WERI-Rb-1 (cell line): ENCODE results near the gene SGIP1.

ENCODE experiments used
- DNase-seq: peaks from one replicate; pipeline ENCODE4 v3.0.0-alpha.2; 2020
- H3K27ac ChIP-seq: fragments of 250-450 bp; sonication (Bioruptor Pico); 2 replicates; pipeline ENCODE4 v1.5.1; 2020; ENCODE audit warnings: mild to moderate bottlenecking, moderate library complexity
- H3K27me3 ChIP-seq: fragments of 250-450 bp; sonication (Bioruptor Pico); 2 replicates; pipeline ENCODE4 v1.5.1; 2021; ENCODE audit warnings: mild to moderate bottlenecking, low read depth, moderate library complexity; ENCODE audit not compliant: insufficient read depth, severe bottlenecking
- H3K36me3 ChIP-seq: fragments of 250-450 bp; sonication (Bioruptor Pico); 2 replicates; pipeline ENCODE4 v1.5.1; 2020; ENCODE audit warnings: mild to moderate bottlenecking, moderate library complexity
- H3K4me3 ChIP-seq: 2 replicates; pipeline ENCODE4 v1.5.1; 2011; ENCODE audit warnings: low read depth, mild to moderate bottlenecking, control low read depth, low read length
- H3K9me3 ChIP-seq: fragments of 250-450 bp; sonication (Bioruptor Pico); 2 replicates; pipeline ENCODE4 v1.5.1; 2021; ENCODE audit warnings: mild to moderate bottlenecking, moderate library complexity; ENCODE audit not compliant: severe bottlenecking
- TF ChIP-seq, protein P1 (sequence below): IDR thresholded peaks from 2 replicates; pipeline ENCODE4 v1.5.1; 2011; ENCODE audit warnings: low read depth, mild to moderate bottlenecking, control low read depth, inconsistent platforms, low read length

The SGIP1 gene

DNA sequence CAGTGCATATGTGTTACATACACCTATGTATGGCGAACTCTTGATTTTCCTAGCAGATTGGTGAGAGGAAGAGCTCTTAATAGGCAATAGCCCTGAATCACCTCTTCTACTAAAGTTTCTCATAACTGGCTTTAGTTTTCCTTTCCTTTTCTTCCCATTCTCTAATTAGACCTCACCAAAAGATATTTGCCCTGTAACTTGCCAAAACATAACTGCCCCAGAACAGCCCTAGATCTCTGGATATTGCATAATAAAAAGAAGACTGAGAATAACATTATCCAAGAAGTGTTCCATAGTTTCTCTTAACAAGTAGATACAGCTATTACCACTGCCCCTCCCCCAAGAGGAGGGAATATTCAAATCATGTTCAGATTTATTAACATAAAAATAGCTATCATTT lies 16.3 kb downstream of the SGIP1 start:
- TF ChIP-seq, protein P1, sequence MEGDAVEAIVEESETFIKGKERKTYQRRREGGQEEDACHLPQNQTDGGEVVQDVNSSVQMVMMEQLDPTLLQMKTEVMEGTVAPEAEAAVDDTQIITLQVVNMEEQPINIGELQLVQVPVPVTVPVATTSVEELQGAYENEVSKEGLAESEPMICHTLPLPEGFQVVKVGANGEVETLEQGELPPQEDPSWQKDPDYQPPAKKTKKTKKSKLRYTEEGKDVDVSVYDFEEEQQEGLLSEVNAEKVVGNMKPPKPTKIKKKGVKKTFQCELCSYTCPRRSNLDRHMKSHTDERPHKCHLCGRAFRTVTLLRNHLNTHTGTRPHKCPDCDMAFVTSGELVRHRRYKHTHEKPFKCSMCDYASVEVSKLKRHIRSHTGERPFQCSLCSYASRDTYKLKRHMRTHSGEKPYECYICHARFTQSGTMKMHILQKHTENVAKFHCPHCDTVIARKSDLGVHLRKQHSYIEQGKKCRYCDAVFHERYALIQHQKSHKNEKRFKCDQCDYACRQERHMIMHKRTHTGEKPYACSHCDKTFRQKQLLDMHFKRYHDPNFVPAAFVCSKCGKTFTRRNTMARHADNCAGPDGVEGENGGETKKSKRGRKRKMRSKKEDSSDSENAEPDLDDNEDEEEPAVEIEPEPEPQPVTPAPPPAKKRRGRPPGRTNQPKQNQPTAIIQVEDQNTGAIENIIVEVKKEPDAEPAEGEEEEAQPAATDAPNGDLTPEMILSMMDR: no peak
- no peak overlapping the region for H3K27ac ChIP-seq
- no peaks in the 10 kb centered on the region for H3K9me3 ChIP-seq
- H3K27me3 ChIP-seq: no peaks in the 10 kb centered on the region
- peaks cover 16% of the 10 kb centered on the region for H3K36me3 ChIP-seq
- DNase-seq: no peak
- H3K4me3 ChIP-seq: no peak overlapping the region

DNA sequence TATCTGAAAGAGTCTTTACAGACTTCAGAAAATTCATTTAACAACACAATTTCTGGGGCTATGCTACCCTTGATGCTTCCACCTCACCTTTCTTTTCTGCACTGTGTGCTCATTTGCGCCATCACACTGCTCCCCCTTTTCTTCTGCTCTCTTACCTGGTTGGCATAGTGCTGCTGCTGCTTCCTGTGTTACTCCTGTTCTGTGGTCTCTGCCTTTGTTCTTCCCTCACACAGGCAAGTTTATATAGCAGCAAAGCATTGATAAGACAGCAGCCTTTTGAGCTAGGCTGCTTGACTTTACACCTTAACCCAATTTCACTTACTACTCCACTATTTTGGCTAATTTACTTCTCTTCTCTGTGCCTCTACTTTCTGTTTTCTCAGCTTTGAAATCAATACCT lies 18.3 kb downstream of the SGIP1 start:
- no peaks in the 10 kb centered on the region for H3K9me3 ChIP-seq
- no peak overlapping the region for H3K4me3 ChIP-seq
- no peak for DNase-seq
- H3K27me3 ChIP-seq: no peaks in the 10 kb centered on the region
- TF ChIP-seq, protein P1: no peak
- H3K36me3 ChIP-seq: peaks cover 16% of the 10 kb centered on the region
- no peak overlapping the region for H3K27ac ChIP-seq

DNA sequence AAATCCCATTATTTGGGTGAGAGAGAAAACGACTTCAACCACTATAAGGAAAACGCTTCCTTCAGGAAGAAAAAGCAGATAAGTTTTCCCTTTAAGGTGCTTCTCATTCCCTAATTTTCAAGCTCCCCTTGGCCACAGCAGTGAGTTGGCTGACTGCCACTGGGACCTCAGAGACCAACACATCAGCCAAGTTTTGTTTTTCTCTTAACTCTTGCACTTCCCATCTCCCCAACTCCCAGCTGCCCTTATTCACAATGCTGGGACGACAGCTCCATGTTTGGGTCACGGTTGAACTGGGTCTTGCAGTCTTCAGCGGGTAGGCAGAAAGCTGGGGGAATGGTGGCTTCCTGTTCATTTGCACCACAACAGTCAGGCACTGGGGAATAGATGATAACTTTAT lies 18.9 kb downstream of the SGIP1 start:
- no peak for DNase-seq
- peaks cover 10% of the 10 kb centered on the region for H3K36me3 ChIP-seq

DNA sequence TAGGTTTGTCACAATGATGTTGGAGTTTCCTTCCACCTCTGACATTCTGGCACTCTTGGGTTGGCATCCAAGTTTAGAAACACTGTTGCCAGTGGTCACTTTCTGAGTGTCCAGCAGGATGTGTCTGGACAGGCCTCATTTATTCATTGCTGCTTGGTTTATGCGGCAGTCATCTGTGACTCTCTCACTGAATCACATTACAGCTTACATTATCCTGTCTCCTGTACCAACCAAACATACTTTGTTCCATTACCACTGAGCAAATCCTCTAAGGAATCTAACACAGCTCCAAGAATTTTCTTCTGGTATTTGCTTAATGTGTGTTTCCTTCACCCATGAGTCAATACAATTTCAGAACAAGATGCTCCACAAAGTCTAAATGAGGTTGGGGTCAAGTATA lies 19.9 kb downstream of the SGIP1 start:
- peaks cover 14% of the 10 kb centered on the region for H3K36me3 ChIP-seq
- TF ChIP-seq, protein P1: no peak
- DNase-seq: no peak
- H3K27ac ChIP-seq: no peak overlapping the region
- no peaks in the 10 kb centered on the region for H3K9me3 ChIP-seq
- H3K27me3 ChIP-seq: no peaks in the 10 kb centered on the region
- H3K4me3 ChIP-seq: no peak overlapping the region

More for the DNA sequence above, 18.9 kb downstream of the SGIP1 start:
- no peaks in the 10 kb centered on the region for H3K9me3 ChIP-seq
- TF ChIP-seq, protein P1: no peak
- H3K27ac ChIP-seq: no peak overlapping the region
- no peak overlapping the region for H3K4me3 ChIP-seq
- no peaks in the 10 kb centered on the region for H3K27me3 ChIP-seq

DNA sequence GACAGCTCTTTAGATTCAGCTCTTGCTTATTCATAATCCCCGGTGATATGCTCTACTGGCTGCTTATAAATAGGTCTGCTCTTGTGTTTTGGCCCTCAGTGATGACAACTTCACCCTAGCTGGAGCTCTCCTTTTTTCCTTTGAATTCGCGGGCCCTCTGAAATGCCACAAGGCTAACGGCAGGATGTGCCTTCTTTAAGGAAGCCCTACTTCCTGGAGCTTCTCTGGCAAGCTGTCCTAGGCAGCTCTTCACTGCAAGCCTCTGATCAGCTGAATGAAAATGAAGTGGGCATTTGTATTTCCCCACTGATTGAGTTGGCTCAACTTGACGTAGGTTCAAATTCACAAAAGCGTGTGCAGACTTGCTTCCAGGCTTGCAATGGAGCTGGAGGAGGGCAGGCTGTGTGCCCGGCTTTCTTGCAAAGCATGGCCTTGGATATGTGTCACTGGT lies 22.2 kb downstream of the SGIP1 start:
- Histone ChIP-seq H3K27me3 (no peaks in the 10 kb centered on the region), H3K9me3 (no peaks in the 10 kb centered on the region), H3K36me3 (peaks cover 14% of the 10 kb centered on the region), H3K27ac (no peak overlapping the region), H3K4me3 (no peak overlapping the region)
- TF ChIP-seq, protein P1: no peak
- DNase-seq: no peak

DNA sequence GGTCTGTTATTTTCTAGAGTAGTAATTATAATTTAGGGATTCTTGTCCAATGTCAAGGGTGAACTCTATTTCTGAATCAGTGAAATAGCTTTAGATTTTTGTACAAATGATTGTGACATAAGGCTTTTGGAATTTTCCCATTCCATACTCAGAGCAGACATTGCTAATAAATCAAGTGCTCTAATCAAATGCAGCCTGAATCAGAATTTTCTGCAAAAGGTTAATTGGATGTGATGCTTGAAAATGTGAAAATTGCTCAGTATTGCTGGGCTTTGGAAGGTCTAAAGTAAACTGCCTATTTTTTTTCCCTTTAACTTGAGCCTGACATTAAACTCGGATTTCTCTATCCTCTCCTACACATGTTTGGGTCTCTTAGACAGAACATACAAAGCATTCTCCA lies 23.2 kb downstream of the SGIP1 start:
- Histone ChIP-seq H3K27me3 (no peaks in the 10 kb centered on the region), H3K9me3 (no peaks in the 10 kb centered on the region), H3K36me3 (peaks cover 14% of the 10 kb centered on the region), H3K27ac (no peak overlapping the region), H3K4me3 (no peak overlapping the region)
- no peak for DNase-seq
- TF ChIP-seq, protein P1: no peak
